WTC11 (cell line): ENCODE results near the gene ARHGEF19.
"Not testable (repeated sequence)": the region's sequence is repeated elsewhere in the genome, so short reads cannot be mapped to it uniquely, and the experiment has no call there.

Experiments
- TF ChIP-seq, protein P1 (sequence below): fragments of 200-600 bp; IDR thresholded peaks from 2 replicates; pipeline ENCODE4 v1.8.0; 2022; ENCODE audit warnings: antibody characterized with exemption
- TF ChIP-seq, protein P2 (sequence below): sonication (generic); formaldehyde crosslinking; IDR thresholded peaks from 2 replicates; pipeline ENCODE4 v1.8.0; 2022; ENCODE audit warnings: mild to moderate bottlenecking, missing genetic modification reagents

DNA sequence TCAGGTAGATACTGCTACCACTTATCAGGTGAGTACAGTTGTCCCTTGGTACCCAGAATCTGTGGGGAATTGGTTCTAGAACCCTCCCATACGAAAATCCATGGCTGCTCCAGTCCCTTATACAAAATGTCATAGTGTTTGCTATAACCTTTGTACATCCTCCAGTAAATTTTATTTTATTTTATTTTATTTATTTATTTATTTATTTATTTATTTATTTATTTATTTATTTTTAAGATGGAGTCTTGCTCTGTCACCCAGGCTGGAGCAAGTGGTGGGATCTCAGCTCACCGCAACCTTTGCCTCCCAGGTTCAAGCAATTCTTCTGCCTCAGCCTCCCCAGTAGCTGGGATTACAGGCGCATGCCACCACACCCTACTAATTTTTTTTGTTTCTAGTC, 1.1 kb upstream of the ARHGEF19 start:
- TF ChIP-seq, protein P1, sequence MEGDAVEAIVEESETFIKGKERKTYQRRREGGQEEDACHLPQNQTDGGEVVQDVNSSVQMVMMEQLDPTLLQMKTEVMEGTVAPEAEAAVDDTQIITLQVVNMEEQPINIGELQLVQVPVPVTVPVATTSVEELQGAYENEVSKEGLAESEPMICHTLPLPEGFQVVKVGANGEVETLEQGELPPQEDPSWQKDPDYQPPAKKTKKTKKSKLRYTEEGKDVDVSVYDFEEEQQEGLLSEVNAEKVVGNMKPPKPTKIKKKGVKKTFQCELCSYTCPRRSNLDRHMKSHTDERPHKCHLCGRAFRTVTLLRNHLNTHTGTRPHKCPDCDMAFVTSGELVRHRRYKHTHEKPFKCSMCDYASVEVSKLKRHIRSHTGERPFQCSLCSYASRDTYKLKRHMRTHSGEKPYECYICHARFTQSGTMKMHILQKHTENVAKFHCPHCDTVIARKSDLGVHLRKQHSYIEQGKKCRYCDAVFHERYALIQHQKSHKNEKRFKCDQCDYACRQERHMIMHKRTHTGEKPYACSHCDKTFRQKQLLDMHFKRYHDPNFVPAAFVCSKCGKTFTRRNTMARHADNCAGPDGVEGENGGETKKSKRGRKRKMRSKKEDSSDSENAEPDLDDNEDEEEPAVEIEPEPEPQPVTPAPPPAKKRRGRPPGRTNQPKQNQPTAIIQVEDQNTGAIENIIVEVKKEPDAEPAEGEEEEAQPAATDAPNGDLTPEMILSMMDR = not testable (repeated sequence)
- TF ChIP-seq, protein P2, sequence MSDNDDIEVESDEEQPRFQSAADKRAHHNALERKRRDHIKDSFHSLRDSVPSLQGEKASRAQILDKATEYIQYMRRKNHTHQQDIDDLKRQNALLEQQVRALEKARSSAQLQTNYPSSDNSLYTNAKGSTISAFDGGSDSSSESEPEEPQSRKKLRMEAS = not testable (repeated sequence)
